WTC11 (cell line): Measurements from ENCODE around the gene EXOC4. TPM values are rescaled to one million over a fixed set of nuclear protein-coding genes. Genes with fewer than 3 reads are reported as not detected.

Experiments
- ATAC-seq: fragments of 200-7000 bp; cut with Tn5 transposase; 2 replicates; pipeline ENCODE4 v1.10.0; 2021; ENCODE audit warnings: mild to moderate bottlenecking, moderate library complexity
- CTCF ChIA-PET: fragments of 300-600 bp; sonication (Branson Sonifier 250); formaldehyde crosslinking; loops from one replicate; lab custom pipeline; 2021; ENCODE audit warnings: antibody characterized with exemption; lab: Charles Lee
- POLR2A ChIA-PET: fragments of 350-600 bp; sonication (Branson Sonifier 250); formaldehyde crosslinking; loops from one replicate; lab custom pipeline; 2021; ENCODE audit warnings: antibody characterized with exemption; lab: Charles Lee
- DNase-seq: peaks from one replicate; pipeline ENCODE4 v3.0.0; 2021; ENCODE audit warnings: low spot score
- H3K27ac Mint-ChIP-seq: 2 replicates; pipeline ENCODE4 v1.8.0; 2021; ENCODE audit warnings: mixed read lengths
- H3K27me3 Mint-ChIP-seq: 2 replicates; pipeline ENCODE4 v1.8.0; 2021; ENCODE audit warnings: low read depth, mild to moderate bottlenecking, moderate library complexity, mixed read lengths
- H3K36me3 Mint-ChIP-seq: 2 replicates; pipeline ENCODE4 v1.8.0; 2021; ENCODE audit warnings: mixed read lengths
- H3K4me1 Mint-ChIP-seq: 2 replicates; pipeline ENCODE4 v1.8.0; 2022; ENCODE audit warnings: mixed read lengths
- H3K4me3 Mint-ChIP-seq: 2 replicates; pipeline ENCODE4 v1.8.0; 2021; ENCODE audit warnings: mild to moderate bottlenecking, moderate library complexity, mixed read lengths
- H3K9me3 Mint-ChIP-seq: 2 replicates; pipeline ENCODE4 v1.8.0; 2021; ENCODE audit warnings: mixed read lengths
- ATF1 ChIP-seq: sonication (generic); formaldehyde crosslinking; IDR thresholded peaks from 2 replicates; pipeline ENCODE4 v1.8.1; 2023; ENCODE audit warnings: mild to moderate bottlenecking, moderate library complexity, missing genetic modification reagents
- ATF2 ChIP-seq: sonication (generic); formaldehyde crosslinking; IDR thresholded peaks from 2 replicates; pipeline ENCODE4 v1.8.1; 2022; ENCODE audit warnings: low read depth, missing genetic modification reagents, borderline replicate concordance
- ELF4 ChIP-seq: sonication (generic); formaldehyde crosslinking; IDR thresholded peaks from 2 replicates; pipeline ENCODE4 v1.8.1; 2022; ENCODE audit warnings: low read depth, mild to moderate bottlenecking, moderate library complexity, missing genetic modification reagents
- EMX1 ChIP-seq: fragments of 250-450 bp; sonication (Bioruptor Pico); IDR thresholded peaks from 2 replicates; pipeline ENCODE4 v1.8.0; 2021; ENCODE audit warnings: mild to moderate bottlenecking
- ETV6 ChIP-seq: sonication (generic); formaldehyde crosslinking; IDR thresholded peaks from 2 replicates; pipeline ENCODE4 v1.8.1; 2022; ENCODE audit warnings: mild to moderate bottlenecking, missing genetic modification reagents
- FOXK1 ChIP-seq: sonication (generic); formaldehyde crosslinking; IDR thresholded peaks from 2 replicates; pipeline ENCODE4 v1.8.0; 2022; ENCODE audit warnings: mild to moderate bottlenecking, moderate library complexity, missing genetic modification reagents
- JAZF1 ChIP-seq: fragments of 250-450 bp; sonication (Bioruptor Pico); IDR thresholded peaks from 2 replicates; pipeline ENCODE4 v1.9.0; 2021; ENCODE audit warnings: moderate library complexity, mild to moderate bottlenecking, inconsistent platforms
- MAX ChIP-seq: sonication (generic); formaldehyde crosslinking; IDR thresholded peaks from 2 replicates; pipeline ENCODE4 v1.8.0; 2022; ENCODE audit warnings: mild to moderate bottlenecking, missing genetic modification reagents
- MLX ChIP-seq: sonication (generic); formaldehyde crosslinking; IDR thresholded peaks from 2 replicates; pipeline ENCODE4 v1.8.1; 2023; ENCODE audit warnings: mild to moderate bottlenecking, missing genetic modification reagents, moderate library complexity
- NFYB ChIP-seq: sonication (generic); formaldehyde crosslinking; conservative IDR thresholded peaks from 2 replicates; pipeline ENCODE4 v1.8.0; 2022; ENCODE audit warnings: low read depth, missing genetic modification reagents
- PRRX2 ChIP-seq: fragments of 250-450 bp; sonication (Bioruptor Pico); IDR thresholded peaks from 2 replicates; pipeline ENCODE4 v1.8.0; 2021; ENCODE audit warnings: mild to moderate bottlenecking
- SMAD3 ChIP-seq: sonication (generic); formaldehyde crosslinking; IDR thresholded peaks from 2 replicates; pipeline ENCODE4 v1.8.0; 2022; ENCODE audit warnings: missing genetic modification reagents, mild to moderate bottlenecking, borderline replicate concordance
- SOX15 ChIP-seq: fragments of 250-450 bp; sonication (Bioruptor Pico); IDR thresholded peaks from 2 replicates; pipeline ENCODE4 v1.9.0; 2021; ENCODE audit warnings: mild to moderate bottlenecking
- TCF7 ChIP-seq: sonication (generic); formaldehyde crosslinking; IDR thresholded peaks from 2 replicates; pipeline ENCODE4 v1.8.0; 2022; ENCODE audit warnings: mild to moderate bottlenecking, low read depth, missing genetic modification reagents, moderate library complexity
- ZNF121 ChIP-seq: sonication (generic); formaldehyde crosslinking; IDR thresholded peaks from 2 replicates; pipeline ENCODE4 v1.8.0; 2023; ENCODE audit warnings: missing genetic modification reagents
- ZNF423 ChIP-seq: fragments of 250-450 bp; sonication (Bioruptor Pico); IDR thresholded peaks from 2 replicates; pipeline ENCODE4 v2.1.2; 2022; ENCODE audit warnings: mild to moderate bottlenecking, moderate library complexity
- ZNF671 ChIP-seq: fragments of 250-450 bp; sonication (Bioruptor Pico); IDR thresholded peaks from 2 replicates; pipeline ENCODE4 v1.8.0; 2021; ENCODE audit warnings: mild to moderate bottlenecking
- ZSCAN18 ChIP-seq: fragments of 250-450 bp; sonication (Bioruptor Pico); IDR thresholded peaks from 2 replicates; pipeline ENCODE4 v2.1.2; 2022; ENCODE audit warnings: mild to moderate bottlenecking, moderate library complexity
- total RNA-seq: library from RNA; stranded (reverse); gene quantifications from 3 replicates; pipeline ENCODE4 v1.2.3, GENCODE V29; 2021
- TF ChIP-seq, protein P1 (sequence below): sonication (generic); formaldehyde crosslinking; IDR thresholded peaks from 2 replicates; pipeline ENCODE4 v1.8.1; 2023; ENCODE audit warnings: mild to moderate bottlenecking, missing genetic modification reagents, borderline replicate concordance
- TF ChIP-seq, protein P2 (sequence below): sonication (generic); formaldehyde crosslinking; IDR thresholded peaks from 2 replicates; pipeline ENCODE4 v1.8.0; 2023; ENCODE audit warnings: missing genetic modification reagents
- TF ChIP-seq, protein P3 (sequence below): fragments of 250-450 bp; sonication (Bioruptor Pico); IDR thresholded peaks from 2 replicates; pipeline ENCODE4 v1.8.0; 2021; ENCODE audit warnings: mild to moderate bottlenecking
- TF ChIP-seq, protein P4 (sequence below): sonication (generic); formaldehyde crosslinking; IDR thresholded peaks from 2 replicates; pipeline ENCODE4 v1.8.0; 2022; ENCODE audit warnings: mild to moderate bottlenecking, missing genetic modification reagents
- TF ChIP-seq, protein P5 (sequence below): sonication (generic); formaldehyde crosslinking; conservative IDR thresholded peaks from 2 replicates; pipeline ENCODE4 v1.8.1; 2023; ENCODE audit warnings: mild to moderate bottlenecking, low read depth, missing genetic modification reagents, moderate library complexity

Gene EXOC4
- total RNA-seq, 1 experiment from 2014 or later, result 62.0 TPM

- Mint-ChIP-seq H3K36me3 (no peaks in the 10 kb centered on the region), H3K27me3 (no peaks in the 10 kb centered on the region), H3K4me3 (no peak overlapping the region), H3K9me3 (no peaks in the 10 kb centered on the region), H3K27ac (no peak overlapping the region), H3K4me1 (peaks cover 15% of the 10 kb centered on the region)
- CTCF ChIA-PET, result no interaction called here
- TF ChIP-seq ETV6 (CRISPR knock-in tag), result no peak
- no peak for TF ChIP-seq ZSCAN18 (CRISPR knock-in tag)
- TF ChIP-seq ATF2, result no peak
- TF ChIP-seq MLX, result no peak
- TF ChIP-seq, protein P1, sequence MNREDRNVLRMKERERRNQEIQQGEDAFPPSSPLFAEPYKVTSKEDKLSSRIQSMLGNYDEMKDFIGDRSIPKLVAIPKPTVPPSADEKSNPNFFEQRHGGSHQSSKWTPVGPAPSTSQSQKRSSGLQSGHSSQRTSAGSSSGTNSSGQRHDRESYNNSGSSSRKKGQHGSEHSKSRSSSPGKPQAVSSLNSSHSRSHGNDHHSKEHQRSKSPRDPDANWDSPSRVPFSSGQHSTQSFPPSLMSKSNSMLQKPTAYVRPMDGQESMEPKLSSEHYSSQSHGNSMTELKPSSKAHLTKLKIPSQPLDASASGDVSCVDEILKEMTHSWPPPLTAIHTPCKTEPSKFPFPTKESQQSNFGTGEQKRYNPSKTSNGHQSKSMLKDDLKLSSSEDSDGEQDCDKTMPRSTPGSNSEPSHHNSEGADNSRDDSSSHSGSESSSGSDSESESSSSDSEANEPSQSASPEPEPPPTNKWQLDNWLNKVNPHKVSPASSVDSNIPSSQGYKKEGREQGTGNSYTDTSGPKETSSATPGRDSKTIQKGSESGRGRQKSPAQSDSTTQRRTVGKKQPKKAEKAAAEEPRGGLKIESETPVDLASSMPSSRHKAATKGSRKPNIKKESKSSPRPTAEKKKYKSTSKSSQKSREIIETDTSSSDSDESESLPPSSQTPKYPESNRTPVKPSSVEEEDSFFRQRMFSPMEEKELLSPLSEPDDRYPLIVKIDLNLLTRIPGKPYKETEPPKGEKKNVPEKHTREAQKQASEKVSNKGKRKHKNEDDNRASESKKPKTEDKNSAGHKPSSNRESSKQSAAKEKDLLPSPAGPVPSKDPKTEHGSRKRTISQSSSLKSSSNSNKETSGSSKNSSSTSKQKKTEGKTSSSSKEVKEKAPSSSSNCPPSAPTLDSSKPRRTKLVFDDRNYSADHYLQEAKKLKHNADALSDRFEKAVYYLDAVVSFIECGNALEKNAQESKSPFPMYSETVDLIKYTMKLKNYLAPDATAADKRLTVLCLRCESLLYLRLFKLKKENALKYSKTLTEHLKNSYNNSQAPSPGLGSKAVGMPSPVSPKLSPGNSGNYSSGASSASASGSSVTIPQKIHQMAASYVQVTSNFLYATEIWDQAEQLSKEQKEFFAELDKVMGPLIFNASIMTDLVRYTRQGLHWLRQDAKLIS (CRISPR knock-in tag), result no peak
- TF ChIP-seq EMX1 (CRISPR knock-in tag), result no peak
- TF ChIP-seq SOX15, result no peak
- no peak for ATAC-seq
- POLR2A ChIA-PET, result no interaction called here
- no peak for DNase-seq
These were observed 409.4 kb downstream of the EXOC4 start for GRCh38 chr7:133662276-133662675.

GRCh38 chr7:133662830-133663229 lies 410.0 kb downstream of the EXOC4 start:
- H3K4me3 Mint-ChIP-seq, result no peak overlapping the region
- H3K9me3 Mint-ChIP-seq, result no peaks in the 10 kb centered on the region
- peaks cover 15% of the 10 kb centered on the region for H3K4me1 Mint-ChIP-seq
- CTCF ChIA-PET, result no interaction called here
- H3K36me3 Mint-ChIP-seq, result no peaks in the 10 kb centered on the region
- no peaks in the 10 kb centered on the region for H3K27me3 Mint-ChIP-seq
- POLR2A ChIA-PET, result no interaction called here
- ATAC-seq, result no peak
- no peak overlapping the region for H3K27ac Mint-ChIP-seq
- DNase-seq, result no peak
- TF ChIP-seq SMAD3 (no peak), TCF7 (CRISPR knock-in tag) (no peak), MAX (no peak), NFYB (CRISPR knock-in tag) (no peak), ZNF671 (CRISPR knock-in tag) (no peak), ZNF121 (CRISPR knock-in tag) (no peak), ZNF423 (no peak), SOX15 (no peak), PRRX2 (CRISPR knock-in tag) (no peak), JAZF1 (CRISPR knock-in tag) (no peak), ELF4 (CRISPR knock-in tag) (no peak), ETV6 (CRISPR knock-in tag) (no peak), ATF1 (CRISPR knock-in tag) (no peak), FOXK1 (CRISPR knock-in tag) (no peak)
- TF ChIP-seq, protein P2, sequence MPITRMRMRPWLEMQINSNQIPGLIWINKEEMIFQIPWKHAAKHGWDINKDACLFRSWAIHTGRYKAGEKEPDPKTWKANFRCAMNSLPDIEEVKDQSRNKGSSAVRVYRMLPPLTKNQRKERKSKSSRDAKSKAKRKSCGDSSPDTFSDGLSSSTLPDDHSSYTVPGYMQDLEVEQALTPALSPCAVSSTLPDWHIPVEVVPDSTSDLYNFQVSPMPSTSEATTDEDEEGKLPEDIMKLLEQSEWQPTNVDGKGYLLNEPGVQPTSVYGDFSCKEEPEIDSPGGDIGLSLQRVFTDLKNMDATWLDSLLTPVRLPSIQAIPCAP (CRISPR knock-in tag), result no peak
- TF ChIP-seq, protein P3, sequence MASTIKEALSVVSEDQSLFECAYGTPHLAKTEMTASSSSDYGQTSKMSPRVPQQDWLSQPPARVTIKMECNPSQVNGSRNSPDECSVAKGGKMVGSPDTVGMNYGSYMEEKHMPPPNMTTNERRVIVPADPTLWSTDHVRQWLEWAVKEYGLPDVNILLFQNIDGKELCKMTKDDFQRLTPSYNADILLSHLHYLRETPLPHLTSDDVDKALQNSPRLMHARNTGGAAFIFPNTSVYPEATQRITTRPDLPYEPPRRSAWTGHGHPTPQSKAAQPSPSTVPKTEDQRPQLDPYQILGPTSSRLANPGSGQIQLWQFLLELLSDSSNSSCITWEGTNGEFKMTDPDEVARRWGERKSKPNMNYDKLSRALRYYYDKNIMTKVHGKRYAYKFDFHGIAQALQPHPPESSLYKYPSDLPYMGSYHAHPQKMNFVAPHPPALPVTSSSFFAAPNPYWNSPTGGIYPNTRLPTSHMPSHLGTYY, result no peak
- TF ChIP-seq, protein P4, sequence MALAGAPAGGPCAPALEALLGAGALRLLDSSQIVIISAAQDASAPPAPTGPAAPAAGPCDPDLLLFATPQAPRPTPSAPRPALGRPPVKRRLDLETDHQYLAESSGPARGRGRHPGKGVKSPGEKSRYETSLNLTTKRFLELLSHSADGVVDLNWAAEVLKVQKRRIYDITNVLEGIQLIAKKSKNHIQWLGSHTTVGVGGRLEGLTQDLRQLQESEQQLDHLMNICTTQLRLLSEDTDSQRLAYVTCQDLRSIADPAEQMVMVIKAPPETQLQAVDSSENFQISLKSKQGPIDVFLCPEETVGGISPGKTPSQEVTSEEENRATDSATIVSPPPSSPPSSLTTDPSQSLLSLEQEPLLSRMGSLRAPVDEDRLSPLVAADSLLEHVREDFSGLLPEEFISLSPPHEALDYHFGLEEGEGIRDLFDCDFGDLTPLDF (CRISPR knock-in tag), result no peak
- TF ChIP-seq, protein P5, sequence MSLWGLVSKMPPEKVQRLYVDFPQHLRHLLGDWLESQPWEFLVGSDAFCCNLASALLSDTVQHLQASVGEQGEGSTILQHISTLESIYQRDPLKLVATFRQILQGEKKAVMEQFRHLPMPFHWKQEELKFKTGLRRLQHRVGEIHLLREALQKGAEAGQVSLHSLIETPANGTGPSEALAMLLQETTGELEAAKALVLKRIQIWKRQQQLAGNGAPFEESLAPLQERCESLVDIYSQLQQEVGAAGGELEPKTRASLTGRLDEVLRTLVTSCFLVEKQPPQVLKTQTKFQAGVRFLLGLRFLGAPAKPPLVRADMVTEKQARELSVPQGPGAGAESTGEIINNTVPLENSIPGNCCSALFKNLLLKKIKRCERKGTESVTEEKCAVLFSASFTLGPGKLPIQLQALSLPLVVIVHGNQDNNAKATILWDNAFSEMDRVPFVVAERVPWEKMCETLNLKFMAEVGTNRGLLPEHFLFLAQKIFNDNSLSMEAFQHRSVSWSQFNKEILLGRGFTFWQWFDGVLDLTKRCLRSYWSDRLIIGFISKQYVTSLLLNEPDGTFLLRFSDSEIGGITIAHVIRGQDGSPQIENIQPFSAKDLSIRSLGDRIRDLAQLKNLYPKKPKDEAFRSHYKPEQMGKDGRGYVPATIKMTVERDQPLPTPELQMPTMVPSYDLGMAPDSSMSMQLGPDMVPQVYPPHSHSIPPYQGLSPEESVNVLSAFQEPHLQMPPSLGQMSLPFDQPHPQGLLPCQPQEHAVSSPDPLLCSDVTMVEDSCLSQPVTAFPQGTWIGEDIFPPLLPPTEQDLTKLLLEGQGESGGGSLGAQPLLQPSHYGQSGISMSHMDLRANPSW (CRISPR knock-in tag), result no peak
